ENCODE data around the gene MT1B. TPM values are rescaled to one million over a fixed set of nuclear protein-coding genes. Genes with fewer than 3 reads are reported as not detected.
A peak's percentile ranks its signal among the peaks of the same experiment; 100 is the strongest.

Gene MT1B
- polyA plus RNA-seq, 1 of the 3 experiments (the other 2 are of a cell fraction), result not detected

- ChIA-PET CTCF (interaction anchor here (1.1 to 6.1 kb wide), 3 partner anchors 20 to 78 kb away, joined by 3 to 41 read pairs (median 8); no protein-coding TSS in a partner anchor), POLR2A (interaction anchor here (0.6 to 1.9 kb wide), 5 partner anchors 57 to 504 kb away, joined by 3 to 6 read pairs (median 3); partner anchors contain the start of genes MT1E, PSME3IP1 and RSPRY1)
- Histone ChIP-seq H3K79me2 (ENCODE audit: insufficient read depth) (peaks cover 9% of the 10 kb centered on the region; the same call in 1 of the 2 replicates), H3K27ac (ENCODE audit: low read depth in 2 of 2, low read length in 1 of 2) (peak within 1 kb of the TSS; percentile 56 to 77), H3K4me2 (peak within 1 kb of the TSS; percentile 93), H3K4me3 (ENCODE audit: low read depth in 2 of 2, low read length in 1 of 2) (peak within 1 kb of the TSS; percentile 62 to 69), H3K9me3 (no peaks in the 10 kb centered on the region), H3K9ac (peak within 1 kb of the TSS; percentile 75), H3K9me2 (no peaks in the 10 kb centered on the region), H3K36me3 (replicated peaks in 1 of 2; ENCODE audit: control insufficient read depth in 1 of 2, insufficient read depth in 2 of 2, low read length in 1 of 2) (no peaks in the 10 kb centered on the region), H3F3A (replicated peaks; ENCODE audit: insufficient read depth) (no peaks in the 10 kb centered on the region), H2AFZ (ENCODE audit: low read depth) (peak within 1 kb of the TSS; percentile 90), H4K20me1 (ENCODE audit: insufficient read depth) (no peaks in the 10 kb centered on the region), H3K4me1 (ENCODE audit: control insufficient read depth in 1 of 2, insufficient read depth in 2 of 2, low read depth in 1 of 2, low read length in 1 of 2) (peaks cover 0 to 26% of the 10 kb centered on the region in 2 experiments; a peak in 2 of 4 replicates), H3K27me3 (ENCODE audit: insufficient read depth) (no peaks in the 10 kb centered on the region)
- WGBS (ENCODE audit: low lambda C conversion rate), result 1% methylated on average over 27 of the region's 49 CpGs
- peak; percentile 95 for DNase-seq
- TF ChIP-seq YY1 (IDR thresholded peaks at IDR 0.05; ENCODE audit: low read depth) (no peak), TEAD4 (IDR thresholded peaks at IDR 0.05; ENCODE audit: borderline replicate concordance, insufficient read depth) (no peak), EP300 (IDR thresholded peaks at IDR 0.05; ENCODE audit: borderline replicate concordance in 1 of 2, low read depth in 1 of 2, low read length in 1 of 2) (0 out of 4 replicates have a peak, but pooled peaks of 1 of the 2 experiments have one; percentile 27), SIN3A (IDR thresholded peaks at IDR 0.05; ENCODE audit: borderline replicate concordance, low read depth, low read length) (peak; percentile 58; the same call in 1 of the 2 replicates), NFIC (IDR thresholded peaks at IDR 0.05; ENCODE audit: borderline replicate concordance) (peak; percentile 45), FOXJ3 (CRISPR knock-in tag; IDR thresholded peaks at IDR 0.05) (no peak), REST (IDR thresholded peaks at IDR 0.05; ENCODE audit: low read depth, low read length) (peak; percentile 8; the same call in 1 of the 2 replicates), FOXM1 (IDR thresholded peaks at IDR 0.05; ENCODE audit: low read depth) (no peak), IRF3 (IDR thresholded peaks at IDR 0.05; ENCODE audit: low read depth, low read length) (no peak), MXI1 (IDR thresholded peaks at IDR 0.05; ENCODE audit: low read depth, low read length) (peak; percentile 89), NRF1 (IDR thresholded peaks at IDR 0.05; ENCODE audit: low read depth, low read length) (0 out of 2 replicates have a peak, but pooled peaks have one; percentile 14), RFX5 (IDR thresholded peaks at IDR 0.05; ENCODE audit: low read length) (no peak), FOSL2 (IDR thresholded peaks at IDR 0.05; ENCODE audit: borderline replicate concordance, low read depth) (no peak), PBX3 (IDR thresholded peaks at IDR 0.05) (peak; percentile 7; the same call in 1 of the 2 replicates), RAD21 (IDR thresholded peaks at IDR 0.05; ENCODE audit: low read length) (no peak), CHD2 (IDR thresholded peaks at IDR 0.05; ENCODE audit: low read length, partially characterized antibody) (peak; percentile 16), POLR2AphosphoS5 (IDR thresholded peaks at IDR 0.05; ENCODE audit: low read depth, low read length) (peak; percentile 99), TAF1 (IDR thresholded peaks at IDR 0.05; ENCODE audit: borderline replicate concordance, low read depth, low read length) (peak; percentile 91), USF2 (IDR thresholded peaks at IDR 0.05; ENCODE audit: borderline replicate concordance, low read depth, low read length) (no peak), MAX (IDR thresholded peaks at IDR 0.05; ENCODE audit: low read depth) (peak; percentile 84), ELF1 (IDR thresholded peaks at IDR 0.05) (no peak), EZH2phosphoT487 (IDR thresholded peaks at IDR 0.05; ENCODE audit: borderline replicate concordance, low read depth) (no peak)
Measured at GRCh38 chr16:56681939-56682702, 30.4 kb downstream of the MT1B start, which contains the start of gene MT1X. Gene MT1X, plus strand, starts transcription at chr16:56682470. Its CDS starts 71 bp downstream, at chr16:56682541.
